TTC549 (cell line): ENCODE results near the gene PLXNB1.

Source experiments
- FAIRE-seq: peaks from 2 replicates; lab custom pipeline; 2012; peaks lifted over from hg19 to GRCh38; lab: Jason Lieb, UNC

PLXNB1 gene

DNA sequence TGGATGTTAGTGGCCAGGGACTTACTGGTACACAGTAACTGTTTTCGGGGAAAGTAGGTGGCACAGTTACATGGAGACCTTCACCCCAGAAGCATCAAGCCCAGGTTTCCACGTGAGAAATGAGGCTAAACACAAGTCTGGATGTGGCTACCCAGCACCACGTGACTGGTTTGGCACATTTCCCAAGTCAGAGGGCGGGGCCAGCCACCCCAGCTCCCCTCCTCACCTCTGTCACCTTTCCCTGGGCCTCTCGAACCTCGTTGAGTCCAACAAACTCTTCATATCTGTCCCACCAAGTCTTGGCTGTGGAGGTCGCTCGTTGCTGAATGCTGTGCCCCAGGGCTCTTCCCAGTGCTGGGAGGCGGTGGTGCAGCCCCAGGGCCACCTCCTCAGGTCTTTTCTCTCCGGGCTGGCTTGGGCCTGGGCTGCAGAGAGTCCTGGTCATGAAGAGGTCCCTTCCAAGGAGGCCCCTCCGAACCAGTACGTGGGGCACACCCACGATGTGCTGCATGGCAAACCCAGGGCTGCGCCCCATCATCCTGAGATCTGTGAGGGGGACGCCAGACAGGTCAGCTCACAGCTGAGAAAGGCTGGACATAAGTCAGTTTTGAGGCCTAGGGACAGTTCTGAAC is 4.8 kb upstream of the PLXNB1 start:
- FAIRE-seq: no peak

DNA sequence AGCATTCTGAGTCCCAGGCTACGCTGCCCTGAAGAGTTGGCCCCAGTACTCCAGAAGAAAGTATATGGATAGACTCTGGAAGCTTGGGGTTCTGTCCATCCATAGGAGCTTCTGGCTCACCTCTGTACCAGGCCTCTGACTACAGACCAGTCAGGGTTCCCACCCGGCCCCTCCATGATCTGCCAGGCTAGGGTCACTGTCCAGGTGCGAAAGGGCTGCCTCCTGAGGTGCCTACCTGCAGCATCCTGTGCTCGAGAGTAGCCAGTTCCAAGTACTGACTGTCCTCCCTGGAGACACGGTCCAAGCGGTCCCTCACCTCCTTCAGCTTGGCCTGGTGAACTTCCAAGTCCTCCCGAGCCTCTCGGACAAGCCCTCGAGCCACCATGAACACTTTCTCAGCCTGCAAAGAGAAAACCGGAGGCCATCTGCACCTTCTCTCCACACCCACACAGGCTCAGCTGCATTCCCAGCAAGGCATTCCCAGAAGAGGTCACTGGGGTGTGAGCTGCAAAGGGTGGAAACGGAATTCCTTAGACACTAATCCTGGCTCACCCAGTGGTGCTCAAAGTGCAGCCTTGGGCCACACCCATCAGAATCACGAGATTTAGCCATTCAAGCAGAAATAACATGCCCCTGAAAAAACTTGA is 3.7 kb upstream of the PLXNB1 start:
- no peak for FAIRE-seq

DNA sequence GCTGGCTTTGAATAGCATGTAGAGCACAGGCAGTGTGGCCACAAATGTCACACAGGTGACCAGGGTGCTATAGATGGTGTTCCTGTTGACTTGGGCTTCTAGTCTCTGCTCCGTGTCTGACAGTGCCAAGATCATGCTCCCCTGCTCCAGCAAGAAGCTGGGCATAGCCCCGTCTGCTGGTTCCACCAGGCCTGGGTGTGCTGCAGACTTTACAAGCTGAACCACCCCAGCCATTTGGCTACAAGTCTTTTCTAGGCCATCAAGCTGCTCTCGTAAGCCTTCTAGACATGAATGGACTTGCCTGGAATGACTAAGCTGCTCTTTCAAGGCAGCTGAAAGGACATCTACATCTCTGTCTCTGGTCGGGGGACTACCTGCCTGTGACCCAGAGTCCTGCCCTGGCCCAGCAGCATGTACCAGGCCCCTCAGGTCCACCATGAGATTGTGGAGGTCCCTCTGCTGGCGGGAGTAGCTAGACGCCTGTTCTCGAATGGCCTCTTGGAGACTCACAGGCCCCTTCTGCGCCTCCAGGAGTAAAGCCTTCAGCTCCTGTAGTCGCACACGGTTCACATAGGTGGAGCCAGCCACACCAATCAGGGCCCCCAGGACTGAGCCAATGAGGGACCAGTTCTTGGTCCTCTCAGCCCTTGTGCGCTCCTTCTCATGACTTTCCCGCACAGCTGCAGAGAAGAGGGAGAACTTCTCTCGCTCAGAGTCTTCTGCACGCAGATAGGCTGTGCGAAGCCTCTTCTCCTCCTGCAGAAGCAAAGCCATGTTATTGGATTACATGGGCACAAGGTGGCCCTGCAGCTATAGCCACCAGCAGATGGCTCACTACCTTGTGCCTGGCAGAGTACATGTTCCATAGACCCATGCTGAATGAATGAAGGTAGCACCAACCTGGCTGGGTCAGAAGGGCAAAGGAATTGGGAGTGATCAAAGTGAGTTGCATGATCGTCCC is 2.8 kb upstream of the PLXNB1 start:
- FAIRE-seq: no peak

DNA sequence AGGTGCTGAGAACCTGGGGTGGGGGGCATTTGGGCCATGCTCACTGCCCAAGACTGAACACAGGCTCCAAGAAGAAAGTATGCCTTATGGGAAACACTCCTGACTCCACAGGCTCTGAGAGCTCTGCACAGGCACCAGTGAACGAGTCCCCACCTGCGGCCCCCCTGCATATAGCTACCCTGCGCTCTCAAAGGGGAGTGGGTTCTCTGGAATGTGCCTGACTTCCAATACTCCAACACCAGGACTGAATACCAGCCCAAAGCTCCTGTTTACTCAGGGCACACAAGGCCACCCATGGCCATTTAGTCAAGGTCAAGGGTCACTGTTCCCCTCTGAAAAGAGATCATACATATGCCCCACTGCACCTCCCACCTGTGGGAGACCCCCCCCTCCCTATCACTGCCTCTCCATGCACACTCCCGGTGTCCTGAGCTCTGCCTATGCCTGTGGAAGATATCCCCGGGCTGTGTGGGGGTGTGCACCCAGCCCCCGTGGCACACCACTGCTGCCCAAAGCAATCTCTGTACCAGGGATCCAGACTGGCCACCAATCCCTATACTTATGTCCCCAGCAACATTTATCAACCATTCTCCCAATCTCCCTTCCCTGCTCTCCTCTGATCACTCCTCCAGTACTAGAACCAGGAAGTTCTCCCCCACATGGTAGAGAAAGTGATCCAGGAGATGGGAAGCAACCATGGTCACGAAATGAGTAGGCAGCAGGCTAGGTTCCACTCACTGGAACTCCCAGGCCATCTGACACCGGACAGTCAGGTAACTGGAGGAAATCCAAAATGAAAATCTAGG is 1.5 kb upstream of the PLXNB1 start:
- no peak for FAIRE-seq

DNA sequence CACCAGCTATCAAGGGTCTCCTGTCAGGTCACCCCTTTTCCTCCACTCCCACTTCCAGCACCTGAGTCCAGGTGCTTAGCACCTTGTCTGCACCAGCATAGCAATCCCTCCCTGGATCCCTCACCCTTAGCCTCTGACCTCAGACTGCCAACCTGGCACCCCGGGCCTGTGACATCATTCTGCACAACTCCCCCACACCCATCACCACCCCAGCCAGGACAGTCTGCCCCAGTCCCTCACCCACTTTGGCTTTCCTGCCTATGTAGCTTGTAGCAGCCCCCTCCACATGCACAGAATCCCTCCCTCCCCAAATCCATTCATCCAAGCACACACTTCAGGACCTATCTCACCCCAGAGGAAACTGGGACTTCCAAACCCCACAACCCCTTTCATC is 819 bp upstream of the PLXNB1 start:
- FAIRE-seq: no peak

GRCh38 chr3:48429317-48429959 is 448 bp downstream of the PLXNB1 start:
- no peak for FAIRE-seq

DNA sequence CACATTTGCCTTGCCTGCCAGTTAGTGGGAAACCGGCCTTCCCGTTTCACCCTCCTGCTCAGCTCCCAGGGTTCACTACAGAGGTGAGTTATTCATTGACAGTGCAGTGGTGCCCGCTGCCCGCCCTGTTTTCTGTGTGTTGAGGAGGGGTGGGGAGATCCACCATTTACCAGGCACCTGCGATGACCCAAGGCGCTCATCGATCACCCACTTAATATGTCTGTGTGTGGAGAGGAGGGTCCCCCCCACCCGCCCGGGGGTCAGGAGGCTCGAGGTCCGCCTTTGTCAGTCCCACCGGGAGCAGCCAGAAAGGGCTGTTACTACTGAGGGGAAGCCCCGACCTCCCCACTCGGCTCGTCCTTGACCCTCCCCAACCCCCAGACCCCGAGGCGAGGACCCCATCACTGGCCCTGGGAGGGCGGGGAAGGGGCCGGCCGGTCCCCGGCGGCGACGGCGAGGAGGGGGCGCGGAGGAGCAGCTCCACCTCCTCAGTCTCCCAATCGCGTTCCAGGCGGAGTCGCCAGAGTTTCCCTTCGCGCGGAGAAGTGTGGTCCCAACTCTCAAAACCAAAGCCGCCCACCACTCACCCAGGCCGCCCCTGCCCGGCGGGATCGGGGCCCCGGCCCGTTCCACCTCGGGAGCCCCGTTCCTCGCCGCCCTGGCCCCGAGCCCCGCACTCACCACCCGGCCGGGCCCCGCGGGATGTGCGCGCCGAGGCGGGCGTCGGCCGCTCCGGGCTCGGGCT is 1.1 kb downstream of the PLXNB1 start:
- no peak for FAIRE-seq

DNA sequence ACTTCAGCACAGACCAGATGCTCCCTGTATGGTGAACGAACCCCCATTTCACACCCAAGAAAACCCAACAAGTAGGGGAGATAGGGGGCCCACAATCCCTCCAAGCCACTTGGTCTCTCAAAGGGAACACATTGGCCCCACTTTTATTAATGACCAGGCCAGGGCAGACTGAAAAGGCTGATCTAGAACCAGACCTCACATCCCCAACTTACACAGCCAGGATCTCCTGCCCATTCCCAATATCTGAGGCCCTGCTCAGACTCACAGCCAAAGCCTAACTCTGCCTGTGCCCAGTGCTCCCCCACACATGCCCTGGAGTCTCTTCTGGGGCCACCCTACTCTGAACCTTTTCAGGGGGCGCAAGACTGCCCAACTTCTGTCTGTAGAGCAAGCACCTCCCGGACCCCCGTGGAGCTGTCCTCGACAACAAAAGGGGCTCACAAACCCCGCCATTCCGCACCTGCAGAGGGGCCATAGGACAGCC is 1.8 kb downstream of the PLXNB1 start:
- FAIRE-seq: no peak

DNA sequence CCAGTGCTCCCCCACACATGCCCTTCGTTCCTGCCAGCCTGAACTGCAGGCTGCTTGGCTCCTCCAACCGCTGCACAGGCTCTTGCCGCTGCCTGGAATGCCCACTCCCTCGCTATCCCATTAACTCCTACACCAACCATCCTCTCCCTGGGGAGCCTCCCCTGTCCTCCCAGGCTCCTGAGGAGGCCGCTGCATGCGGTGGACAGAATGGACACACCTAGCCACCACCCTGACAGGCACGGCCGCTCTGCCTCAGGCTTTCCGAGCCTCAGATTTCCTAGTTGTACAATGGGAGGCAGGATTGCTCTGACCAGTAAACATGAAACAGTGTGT is 2.3 kb downstream of the PLXNB1 start:
- no peak for FAIRE-seq

DNA sequence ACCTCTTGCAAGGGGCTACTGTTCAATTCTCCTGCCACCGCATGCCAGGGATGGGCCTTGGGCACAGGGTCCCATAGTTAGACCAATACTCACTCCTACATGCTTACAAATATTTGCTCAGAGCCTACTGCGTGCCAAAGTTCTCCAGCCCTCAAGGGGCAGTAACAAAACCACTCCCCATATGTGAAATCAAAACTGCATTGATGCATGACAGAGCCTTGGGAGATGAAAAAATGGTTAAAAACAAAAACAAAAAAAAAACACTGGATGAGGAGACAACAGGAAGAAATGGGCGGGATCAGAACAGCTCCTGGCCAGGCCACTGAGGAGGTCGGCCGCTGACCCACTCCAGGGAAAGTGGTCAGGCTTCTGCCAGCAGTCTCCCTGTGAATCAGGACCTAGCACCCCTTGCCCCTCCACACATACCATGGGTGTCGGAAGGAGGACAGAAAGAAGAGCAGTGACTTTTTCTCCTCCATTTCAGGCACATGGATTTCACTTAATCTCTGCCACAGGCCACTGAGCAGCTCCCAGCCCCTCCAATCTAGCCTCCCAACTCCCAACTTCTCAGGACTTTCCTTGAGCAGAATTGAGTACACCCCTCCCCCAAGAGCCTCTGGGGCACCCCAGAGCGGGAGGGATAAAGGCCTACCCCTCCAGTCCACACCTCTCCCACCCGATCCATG is 2.8 kb downstream of the PLXNB1 start:
- no peak for FAIRE-seq

DNA sequence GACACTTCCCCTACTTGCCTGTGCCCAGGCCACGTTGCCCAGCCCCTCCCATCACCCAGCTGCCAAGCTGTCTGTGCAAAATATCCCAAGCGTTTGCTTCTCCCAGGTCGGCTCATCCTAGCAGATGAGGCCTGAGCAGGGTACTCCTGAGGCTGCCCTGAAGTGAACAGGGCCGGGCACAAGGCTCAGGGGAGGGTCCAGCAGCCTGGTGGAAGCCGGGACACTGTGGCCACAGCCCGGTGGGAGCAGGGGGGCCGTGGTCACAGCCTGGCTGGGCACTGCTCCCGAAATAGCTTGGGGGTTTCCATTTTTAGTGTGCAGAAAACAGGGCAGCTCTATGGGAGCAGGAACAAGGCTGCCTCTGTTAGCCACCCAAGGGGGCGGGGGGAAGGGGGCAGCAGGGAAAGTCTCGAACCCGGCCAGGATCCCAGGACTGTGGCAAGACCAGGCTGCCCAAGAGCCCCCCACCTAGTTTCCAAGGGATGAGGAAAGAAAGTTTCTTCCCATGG is 3.4 kb downstream of the PLXNB1 start:
- FAIRE-seq: no peak

DNA sequence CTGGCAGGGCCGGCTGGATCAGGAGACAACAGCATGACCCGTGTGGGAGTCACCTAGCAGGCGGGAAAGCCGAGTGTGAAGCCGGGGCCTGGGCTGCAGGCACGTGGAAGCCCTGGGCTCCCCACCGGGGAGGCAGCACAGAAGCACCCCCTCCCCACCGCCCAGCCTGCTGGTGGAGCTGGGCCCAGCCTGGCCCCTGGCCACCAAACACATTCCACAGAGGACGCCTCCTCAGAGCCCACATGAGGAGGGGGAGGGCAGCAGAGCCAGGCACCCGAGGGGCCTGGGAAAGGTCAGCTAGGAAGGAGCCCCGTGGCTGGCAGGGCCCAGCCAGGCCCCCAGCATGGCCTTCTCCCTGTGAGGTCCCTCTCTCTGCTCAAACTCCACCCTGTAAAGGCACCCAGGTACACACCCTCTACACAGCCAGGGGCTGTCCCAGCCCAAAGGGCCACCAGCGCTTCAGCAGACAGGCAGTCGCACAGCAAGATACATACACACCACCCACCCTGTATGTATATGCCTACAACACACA is 4.5 kb downstream of the PLXNB1 start:
- FAIRE-seq: no peak

GRCh38 chr3:48423883-48424695 is 5.8 kb downstream of the PLXNB1 start:
- no peak for FAIRE-seq

DNA sequence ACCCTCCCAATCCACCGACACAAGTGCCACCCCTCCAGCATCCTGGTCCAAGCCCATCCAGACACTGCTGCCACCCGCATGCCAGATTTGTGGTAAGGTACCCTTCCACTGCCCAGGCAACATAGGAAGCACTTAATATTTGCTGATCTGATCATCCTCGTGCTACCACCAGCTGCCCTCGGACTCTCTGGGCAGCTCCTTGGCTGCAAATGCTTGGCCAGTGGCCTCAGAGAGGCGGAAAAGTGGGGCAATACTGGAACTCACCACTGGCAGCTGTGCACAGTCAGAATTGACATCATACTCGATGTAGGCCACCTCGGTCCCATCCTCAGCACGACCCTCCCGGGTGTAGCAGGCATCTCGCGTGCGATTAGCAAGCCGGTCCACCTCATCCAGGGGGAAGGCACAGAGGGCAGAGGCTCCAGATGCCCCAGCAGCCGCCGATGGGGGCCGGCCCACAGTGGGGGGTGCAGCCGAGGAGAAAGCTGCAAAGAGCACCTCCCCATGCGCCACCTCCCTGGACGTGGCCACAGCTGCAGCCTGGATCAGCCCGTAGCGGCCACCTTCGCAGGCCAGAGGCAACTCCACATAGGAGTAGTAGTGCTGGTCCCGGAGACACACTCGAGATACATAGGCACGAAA is 6.5 kb downstream of the PLXNB1 start:
- no peak for FAIRE-seq

- no peak for FAIRE-seq
Measured at GRCh38 chr3:48422681-48423080, 7.2 kb downstream of the PLXNB1 start.

GRCh38 chr3:48422272-48422671 is 7.6 kb downstream of the PLXNB1 start:
- no peak for FAIRE-seq

DNA sequence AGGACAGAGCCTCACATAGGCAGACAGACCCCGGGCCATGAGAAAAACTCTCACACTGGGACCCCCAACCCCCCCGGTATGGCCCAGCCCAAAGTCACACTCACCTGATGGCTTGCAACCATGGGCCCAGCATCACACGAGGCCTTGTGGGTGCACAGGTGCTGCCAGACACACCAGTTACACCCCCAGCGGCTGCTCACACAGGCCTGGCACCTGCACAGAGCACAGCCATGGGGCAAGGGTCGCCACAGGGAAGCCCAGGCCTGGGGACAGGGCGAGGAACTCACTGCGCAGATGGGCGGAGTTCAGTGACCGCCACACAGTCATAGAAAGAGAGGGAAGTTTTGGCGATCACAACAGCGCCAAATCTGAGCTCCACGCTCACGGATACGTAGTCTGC is 9.3 kb downstream of the PLXNB1 start:
- FAIRE-seq: no peak

DNA sequence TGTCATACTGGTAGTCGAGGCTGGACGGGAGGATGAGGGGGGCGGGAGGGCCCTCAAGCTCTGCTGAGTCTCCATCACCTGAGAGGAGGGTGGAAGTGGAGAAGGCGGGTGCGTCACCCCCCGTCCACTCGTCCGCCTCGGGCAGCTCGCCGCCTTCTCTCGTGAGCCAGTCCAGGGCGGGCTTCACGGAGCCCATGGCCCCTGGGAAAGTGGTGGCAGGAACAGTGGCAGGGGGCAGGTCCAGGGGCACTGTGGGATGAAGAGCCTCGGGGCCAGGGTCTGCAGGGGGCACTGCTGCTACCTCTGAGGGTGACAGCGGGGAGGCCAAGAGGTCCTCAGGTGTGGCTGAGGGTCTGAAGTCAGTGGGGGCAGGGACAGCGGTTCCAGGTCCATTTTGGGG is 10.3 kb downstream of the PLXNB1 start:
- no peak for FAIRE-seq

DNA sequence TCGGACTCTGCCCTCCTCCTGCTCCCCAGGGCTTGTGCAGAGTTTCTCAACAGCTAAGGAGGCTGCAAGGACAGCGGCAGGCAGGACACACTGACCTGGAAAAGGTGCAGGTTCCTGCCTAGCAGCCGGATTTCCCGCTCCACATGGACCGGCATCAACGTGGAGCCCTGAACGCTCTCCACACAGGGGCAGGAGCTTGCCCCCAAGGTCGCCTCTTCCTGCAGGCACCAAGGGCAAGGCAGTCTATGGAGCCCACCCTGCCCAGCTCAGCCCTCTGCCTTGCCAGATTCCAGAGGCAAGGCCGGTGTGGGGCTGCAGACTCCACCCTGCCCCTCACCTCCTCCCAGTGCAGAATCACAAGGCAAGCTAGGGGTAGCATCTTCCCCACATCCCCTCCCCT is 10.7 kb downstream of the PLXNB1 start:
- no peak for FAIRE-seq
